ENCODE data around the gene MGAT4C. TPM values are rescaled to one million over a fixed set of nuclear protein-coding genes. Genes with fewer than 3 reads are reported as not detected.
A peak's percentile ranks its signal among the peaks of the same experiment; 100 is the strongest.

Gene MGAT4C
- total RNA-seq, 1 experiment from 2014 or later: not detected

DNA sequence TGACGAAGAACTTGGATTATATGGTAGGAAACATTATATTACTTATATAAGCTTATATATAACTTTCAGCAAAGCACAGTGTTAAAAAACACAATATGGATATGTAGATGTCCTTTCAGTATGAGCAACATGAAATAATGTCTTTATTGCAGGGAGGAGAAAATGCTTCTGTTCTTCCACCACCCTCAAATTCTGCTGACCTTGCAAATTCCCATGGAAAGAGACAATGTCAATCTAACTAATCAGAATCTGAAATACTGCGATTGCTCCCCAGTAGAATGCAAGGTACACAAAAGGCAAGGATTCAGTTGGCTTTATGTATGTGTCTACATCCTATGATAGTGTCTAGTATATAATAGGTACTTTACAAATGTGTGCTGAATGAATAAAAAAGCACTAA, 26.4 kb downstream of the MGAT4C start:
- DNase-seq (ENCODE audit: low spot score): no peak

DNA sequence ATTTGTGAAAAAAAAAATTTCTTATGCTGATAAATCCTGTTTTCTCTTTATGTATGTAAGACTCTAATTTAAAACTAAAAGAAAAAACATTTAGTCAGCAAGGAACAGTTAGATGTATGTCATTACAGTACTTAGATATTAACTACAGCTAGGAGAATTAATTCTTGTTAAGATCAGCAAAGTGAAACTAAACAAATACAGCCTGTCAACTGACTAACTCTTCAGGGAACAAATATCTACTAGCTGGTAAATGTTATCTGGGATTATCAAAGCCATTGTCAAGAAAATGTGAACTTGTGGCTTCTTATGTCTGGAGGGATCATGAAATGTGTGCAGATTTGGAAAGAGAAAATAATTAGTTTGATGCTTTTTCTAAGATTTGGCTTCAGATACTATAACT, 27.5 kb downstream of the MGAT4C start:
- DNase-seq (ENCODE audit: low spot score): no peak

DNA sequence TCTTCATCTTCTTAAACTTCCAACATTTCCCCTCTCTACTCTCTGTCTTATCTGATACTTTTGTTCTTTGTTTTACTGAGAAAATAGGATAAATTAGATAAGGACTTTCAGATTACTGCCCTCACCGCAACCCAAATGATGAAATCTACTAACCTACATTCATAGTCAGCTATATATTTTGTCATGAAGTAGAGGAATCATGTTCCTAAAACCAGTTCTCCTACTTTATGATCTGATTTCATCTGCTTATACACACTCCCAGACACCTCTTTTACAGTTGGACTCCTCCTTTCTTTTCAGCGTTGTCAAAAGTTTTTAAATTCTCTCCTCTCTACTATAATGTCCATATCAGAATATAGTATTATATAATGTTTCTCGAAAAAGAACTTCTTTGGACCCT, 29.7 kb downstream of the MGAT4C start:
- DNase-seq (ENCODE audit: low spot score): no peak

DNA sequence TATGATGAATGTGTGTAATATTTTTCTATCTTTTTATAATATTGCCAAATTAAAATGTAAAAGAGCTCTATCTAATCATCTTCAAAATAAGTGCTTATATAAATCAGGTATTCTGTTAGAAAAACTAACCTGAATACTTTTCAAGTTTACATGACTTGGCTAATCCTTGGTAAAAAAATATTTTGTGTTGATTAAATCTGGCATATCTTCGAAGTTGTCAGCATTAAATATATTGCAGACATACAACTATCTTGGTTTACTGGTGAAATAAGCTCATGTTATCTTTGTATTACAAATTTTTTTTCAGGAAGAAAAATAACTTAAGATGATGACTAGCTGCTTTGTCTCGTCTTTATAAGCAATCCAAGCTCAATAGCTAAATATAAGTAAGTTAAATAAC, 39.6 kb downstream of the MGAT4C start:
- DNase-seq (ENCODE audit: low spot score): no peak

DNA sequence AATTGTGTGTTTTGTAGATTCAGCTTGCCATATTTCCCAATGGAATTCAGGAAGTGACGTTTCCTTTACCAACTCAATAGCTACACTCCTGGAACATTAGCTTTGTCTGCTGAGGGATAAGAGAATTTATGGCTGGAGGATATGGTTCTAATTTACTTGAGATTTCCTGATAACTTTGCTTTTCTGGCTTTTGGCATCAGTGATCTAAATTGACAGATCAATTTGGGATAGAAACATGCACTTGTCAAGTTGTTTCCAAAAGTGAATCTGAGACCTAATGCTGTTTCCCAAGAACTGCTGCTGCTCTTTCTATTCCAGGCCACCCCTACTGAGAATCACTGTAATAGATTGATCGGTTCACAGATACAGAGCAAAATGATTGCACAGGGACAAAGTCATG, 43.2 kb downstream of the MGAT4C start:
- DNase-seq (ENCODE audit: low spot score): no peak

DNA sequence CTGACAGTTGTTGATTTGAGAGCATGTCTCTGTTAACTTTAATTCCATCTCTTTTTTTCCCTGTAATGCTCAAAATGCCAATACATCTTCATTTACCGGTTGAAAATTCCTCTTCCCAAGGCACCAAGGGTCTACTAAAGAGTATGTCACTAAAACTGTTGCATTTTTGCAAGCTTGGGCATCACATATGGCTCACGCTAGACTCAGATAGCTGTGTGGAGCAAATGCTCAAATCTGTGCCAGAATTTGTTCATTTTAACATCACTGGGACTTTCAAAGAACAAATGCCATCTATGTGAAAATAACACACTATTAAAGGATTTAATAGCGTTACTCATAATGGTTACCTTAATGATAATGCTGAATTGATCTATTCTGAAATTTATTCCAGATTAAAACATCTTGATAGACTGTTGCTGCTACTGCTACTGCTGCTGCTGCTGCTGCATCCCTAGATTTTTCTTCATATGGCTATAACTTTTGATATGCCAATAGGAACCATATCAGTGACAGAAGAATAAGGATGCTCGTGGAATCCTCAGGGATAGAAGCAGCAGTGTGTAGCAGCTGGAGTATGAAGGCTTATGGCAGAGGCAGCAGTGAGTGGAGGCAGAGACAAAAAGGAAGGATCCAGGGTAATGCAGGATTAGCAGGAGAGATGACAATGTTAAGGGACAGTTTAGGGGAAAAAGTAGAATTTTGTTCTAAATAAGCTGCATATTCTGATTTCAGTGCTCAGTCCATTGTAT, 57.3 kb downstream of the MGAT4C start:
- no peak for DNase-seq (ENCODE audit: low spot score)

DNA sequence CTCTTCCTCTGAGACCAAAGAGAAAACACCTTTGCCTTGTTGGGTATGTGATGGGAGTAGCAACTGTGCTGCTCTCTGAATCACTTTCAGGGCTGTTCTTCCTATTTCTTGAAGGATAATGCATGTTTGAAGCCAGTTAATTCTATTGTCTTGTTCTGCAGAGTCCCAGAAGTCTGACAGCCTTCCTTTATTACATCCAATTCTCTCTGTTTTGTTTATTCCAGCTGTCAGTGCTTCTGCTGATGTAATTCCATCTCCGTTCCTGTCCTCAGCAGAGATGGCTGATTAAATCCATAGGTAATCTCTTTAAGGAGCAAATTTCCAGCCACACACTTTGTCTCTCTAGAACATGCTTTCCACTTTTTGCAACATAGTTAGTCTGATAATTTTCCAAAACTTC, 59.7 kb downstream of the MGAT4C start:
- DNase-seq (ENCODE audit: low spot score): no peak

DNA sequence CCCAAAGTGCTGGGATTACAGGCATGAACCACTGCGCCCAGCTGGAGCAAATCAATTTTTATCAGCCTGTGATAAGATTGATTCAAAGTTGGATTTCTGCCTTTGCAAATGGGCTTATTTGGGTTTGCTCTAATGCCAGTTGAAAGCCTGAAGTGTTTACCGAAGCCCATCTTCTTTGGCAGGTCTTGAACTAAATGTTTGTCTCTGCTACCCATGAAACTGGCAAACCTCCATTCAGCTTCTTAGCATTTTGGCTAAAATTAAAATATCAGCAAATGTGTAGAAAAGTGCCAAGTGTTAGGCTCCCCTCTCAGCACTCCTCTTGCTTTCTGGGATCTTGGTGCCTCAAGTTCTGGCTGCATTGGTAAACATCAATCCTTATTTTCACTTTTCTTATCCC, 61.5 kb downstream of the MGAT4C start:
- no peak for DNase-seq (ENCODE audit: low spot score)

DNA sequence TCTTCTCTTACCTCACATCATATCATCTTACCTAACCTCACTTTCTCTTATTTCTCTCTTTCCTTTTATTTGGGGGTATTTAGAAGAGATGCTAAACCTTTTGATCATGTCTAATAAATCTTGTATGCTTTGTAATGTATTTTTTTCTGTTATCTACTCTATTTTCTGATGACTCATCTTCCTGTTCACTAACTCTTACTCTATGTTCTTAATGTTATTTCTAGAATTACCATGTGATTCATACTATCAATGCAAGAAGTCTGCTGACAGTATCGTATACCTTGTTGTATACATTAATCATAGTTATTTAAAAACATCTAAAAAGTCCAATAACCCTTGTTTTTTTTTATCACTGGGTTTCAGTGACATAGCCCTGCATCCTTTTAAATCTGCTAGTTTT, 62.3 kb downstream of the MGAT4C start:
- DNase-seq (ENCODE audit: low spot score): peak; percentile 26

DNA sequence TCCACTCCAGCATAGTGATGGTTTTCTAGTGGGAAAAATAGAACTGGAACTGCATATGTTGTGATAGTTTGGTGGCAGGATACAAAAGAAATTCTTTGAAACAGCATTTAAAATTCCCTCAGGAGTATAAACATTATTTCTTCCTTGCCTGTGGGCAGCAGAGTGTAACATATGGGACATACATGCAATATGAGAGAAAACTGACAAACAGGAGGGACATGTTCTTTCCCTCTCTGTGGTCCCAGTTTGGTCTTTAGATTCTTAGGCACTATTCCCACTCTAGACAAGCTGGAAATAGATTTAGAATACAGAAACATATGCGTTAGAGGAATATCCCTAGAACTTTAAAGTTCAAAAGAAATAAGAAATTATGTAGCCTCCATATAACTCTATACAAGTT, 68.0 kb downstream of the MGAT4C start:
- no peak for DNase-seq (ENCODE audit: low spot score)

DNA sequence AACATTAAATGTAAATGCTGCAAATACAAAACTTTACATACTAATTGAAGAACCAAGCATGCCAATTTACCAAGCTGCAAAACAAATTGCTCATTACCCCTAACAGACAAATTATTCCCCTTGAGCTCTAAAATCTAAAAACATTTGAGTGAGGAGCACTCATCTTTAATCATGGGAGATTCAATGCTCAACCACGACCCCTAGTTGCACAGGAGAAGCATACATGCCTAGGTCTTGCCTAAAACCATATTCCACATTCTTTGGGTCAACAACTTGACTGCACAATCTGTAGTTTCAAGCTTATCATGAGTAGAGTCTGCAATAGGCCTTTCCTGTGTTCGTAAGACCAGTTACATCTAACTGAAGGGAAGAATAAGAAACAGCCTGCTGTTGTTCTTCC, 69.7 kb downstream of the MGAT4C start:
- no peak for DNase-seq (ENCODE audit: low spot score)

DNA sequence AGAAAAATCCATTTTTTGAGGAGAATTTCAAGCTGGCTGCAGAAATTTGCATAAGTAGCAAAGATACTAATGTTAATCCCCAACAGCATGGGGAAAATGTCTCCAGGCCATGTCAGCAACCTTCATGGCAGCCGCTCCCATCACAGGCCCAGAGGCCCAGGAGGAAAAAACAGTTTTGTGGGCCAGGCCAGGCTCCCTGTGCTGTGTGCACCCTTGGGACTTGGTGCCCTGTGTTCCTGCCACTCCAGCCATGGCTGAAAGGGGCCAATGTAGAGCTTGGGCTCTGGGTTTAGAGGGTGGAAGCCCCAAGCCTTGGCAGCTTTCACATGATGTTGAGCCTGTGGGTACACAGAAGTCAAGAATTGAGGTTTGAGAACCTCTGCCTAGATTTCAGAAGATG, 76.3 kb downstream of the MGAT4C start:
- no peak for DNase-seq (ENCODE audit: low spot score)

DNA sequence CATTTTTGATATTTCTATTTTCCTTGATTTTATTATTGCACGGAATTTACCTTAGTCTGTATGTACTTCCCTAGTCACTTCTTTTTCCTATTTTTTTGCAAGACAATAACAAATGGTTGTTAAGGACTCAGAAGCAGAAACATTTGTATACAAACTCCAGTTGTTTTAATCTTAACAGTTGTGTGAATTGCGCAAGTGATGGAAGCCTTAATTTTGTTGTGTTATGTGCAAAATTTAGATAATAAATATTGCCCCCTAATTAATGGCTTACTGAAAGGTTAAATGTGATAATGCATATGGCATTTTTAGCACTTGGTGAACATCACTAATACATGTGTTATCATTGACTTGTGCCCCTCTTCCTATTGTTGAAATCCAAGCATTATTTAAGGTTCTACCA, 82.0 kb downstream of the MGAT4C start:
- DNase-seq (ENCODE audit: low spot score): no peak

DNA sequence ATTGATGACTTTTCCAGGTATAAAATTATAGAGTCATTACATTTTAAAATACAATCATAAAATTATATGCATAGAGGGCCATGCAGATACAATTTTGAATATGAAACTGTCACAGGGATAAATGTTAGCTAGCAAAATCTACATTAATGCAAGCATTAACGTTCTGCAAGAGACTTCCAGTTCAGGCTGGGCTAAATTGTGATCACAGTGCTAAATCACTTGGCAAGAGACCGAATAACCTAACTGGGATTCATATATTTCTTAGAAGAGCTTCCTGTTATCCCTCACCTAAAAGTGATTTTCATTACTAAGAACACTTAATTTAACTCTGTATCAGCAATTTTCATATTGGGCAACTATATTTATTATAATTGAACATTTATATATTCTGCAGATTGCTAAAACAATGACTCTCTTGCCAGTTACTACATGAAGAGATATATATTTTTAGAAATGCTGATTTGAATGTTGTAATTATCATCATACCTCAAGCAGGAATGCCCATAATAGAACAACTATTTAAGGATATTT, 83.2 kb downstream of the MGAT4C start:
- DNase-seq (ENCODE audit: low spot score): no peak

DNA sequence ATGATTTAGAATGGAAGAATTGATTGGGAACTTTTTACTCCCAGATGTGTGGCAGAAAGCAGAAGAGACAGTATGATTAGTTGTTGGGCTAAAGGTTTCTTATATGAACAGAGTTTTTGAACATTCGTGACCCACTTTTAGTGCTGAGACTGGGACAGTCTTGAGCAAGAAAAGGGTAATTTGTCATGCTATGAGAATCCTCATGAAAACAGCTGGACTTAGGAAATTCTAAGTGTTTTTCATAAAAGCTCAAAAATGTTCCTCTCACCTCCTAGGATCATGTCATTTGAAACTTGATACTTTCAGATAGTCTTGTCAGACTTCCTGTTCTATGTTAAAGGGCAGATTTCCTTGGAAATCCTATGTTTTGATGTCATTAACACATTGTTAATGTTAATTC, 86.1 kb downstream of the MGAT4C start:
- DNase-seq (ENCODE audit: low spot score): no peak

DNA sequence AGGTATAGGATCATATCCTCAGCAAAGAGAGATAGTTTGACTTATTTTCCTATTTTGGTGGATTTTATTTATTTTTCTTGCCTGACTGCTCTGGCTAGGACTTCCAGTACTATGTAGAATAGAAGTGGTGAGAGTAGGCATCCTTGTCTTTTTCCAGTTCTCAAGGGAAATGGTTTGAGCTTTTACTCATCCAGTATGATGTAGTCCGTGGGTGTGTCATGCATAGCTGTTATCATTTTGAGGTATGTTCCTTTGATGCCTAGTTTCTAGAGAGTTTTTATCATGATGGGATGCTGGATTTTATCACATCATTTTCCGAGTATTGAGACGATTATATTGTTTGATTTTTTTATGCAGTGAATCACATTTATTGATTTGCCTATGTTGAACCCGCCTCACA, 97.2 kb downstream of the MGAT4C start:
- DNase-seq (ENCODE audit: low spot score): peak; percentile 1

DNA sequence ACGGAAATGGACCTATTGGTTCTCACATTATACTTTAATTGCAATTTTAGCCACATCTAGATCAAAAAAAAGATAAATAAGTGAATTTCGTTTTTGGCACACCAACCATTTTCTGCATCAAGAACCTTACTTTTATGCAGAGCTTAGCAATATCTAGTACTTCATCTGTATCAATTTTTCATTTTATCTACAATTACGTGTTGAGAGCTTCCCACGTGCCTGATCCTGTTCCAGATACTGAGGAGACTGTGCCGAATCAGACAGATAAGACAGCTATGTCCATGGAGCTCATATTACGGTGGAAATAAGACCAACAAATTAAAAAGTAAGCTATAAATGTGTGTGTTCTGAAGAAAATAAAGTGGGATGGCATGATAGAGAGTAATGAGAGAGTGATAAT, 101.6 kb downstream of the MGAT4C start:
- DNase-seq (ENCODE audit: low spot score): no peak

DNA sequence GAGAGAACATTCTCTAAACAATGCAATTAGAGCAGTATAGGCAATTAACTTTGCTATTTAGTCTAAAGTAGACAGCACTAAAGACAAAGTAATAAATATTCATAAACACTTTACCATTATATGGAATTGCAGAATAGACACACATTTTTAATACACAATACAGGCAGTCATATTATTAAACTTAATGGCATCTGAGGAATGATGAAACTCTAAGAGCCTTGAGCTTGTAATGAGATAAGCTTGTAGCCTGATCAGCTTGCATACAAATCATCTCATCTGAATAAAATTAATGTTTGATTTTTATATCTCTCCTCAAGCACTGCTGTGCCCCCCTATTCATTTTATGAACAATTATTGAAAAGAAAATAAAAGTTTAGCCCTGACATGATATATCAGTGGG, 107.6 kb downstream of the MGAT4C start:
- no peak for DNase-seq (ENCODE audit: low spot score)

DNA sequence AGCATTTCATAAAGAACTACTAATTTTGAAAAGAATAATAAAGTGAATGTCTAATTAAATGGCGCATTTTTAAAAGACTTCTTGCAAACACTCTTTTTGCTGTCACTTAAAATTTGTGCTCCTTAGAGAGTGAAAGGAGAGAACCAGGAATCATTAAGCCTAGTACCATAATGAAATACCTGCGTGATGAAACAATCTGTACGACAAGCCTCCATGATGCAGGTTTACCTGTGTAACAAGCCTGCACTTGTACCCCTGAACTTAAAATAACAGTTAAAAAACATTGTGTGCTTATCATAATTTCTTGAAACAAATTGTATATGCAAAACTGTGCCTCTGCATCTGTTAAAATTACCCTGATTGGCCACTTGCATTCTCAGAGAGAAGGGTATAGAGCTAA, 108.1 kb downstream of the MGAT4C start:
- DNase-seq (ENCODE audit: low spot score): no peak

DNA sequence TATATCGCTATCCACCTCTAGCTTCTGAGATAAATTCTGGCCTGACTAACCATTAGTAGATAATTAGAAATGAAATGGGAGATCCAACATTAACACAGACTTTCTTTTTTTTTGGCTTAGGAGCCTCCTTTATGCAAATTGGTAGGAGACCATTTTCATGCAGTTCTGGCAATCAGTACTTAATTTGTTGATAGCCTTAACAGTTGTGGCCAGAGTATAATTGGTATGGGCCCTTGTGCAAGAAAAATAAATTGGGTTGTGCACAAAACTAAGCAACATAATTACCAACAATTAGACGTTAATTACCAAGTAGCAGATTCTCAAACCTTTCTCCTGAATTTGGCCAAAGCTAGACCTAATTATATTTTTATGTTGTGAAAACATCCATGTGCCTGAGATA, 111.0 kb downstream of the MGAT4C start:
- no peak for DNase-seq (ENCODE audit: low spot score)

DNA sequence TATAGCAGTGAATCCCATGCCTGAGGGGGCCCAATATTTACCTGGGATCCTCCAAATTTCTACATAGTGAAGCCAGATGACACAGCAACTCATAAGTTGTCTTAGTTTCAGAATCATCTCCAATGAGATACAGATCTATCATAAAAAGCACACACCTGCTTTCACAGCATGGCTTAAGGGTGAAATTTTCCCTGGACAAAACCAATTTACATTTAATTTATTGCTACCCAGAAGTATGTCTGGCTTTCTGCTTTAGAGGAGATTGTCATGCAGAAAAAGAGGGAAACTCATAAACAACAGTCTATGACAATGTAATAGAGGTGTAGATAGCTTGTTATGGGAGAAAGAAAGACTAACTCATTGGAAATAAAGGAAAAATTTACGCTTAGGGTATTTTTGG, 113.0 kb downstream of the MGAT4C start:
- DNase-seq (ENCODE audit: low spot score): no peak

DNA sequence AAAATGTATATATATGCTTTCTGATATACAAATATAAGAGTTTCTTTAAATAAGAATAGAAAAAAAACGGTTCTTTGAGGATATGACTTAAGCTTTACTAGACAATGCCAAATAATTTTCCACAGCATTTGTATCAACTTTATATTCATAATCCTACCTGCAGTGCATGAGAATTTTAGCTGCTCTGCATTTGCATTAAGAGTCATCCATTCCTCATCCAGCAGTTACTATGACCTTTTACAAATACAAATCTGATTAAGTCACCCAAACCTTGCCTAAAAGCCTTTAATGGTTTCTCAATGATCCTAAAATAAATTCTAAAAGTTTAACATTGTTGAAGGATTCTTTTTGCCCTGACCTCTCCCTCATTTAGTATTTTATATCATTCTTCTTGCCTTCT, 116.5 kb downstream of the MGAT4C start:
- no peak for DNase-seq (ENCODE audit: low spot score)

DNA sequence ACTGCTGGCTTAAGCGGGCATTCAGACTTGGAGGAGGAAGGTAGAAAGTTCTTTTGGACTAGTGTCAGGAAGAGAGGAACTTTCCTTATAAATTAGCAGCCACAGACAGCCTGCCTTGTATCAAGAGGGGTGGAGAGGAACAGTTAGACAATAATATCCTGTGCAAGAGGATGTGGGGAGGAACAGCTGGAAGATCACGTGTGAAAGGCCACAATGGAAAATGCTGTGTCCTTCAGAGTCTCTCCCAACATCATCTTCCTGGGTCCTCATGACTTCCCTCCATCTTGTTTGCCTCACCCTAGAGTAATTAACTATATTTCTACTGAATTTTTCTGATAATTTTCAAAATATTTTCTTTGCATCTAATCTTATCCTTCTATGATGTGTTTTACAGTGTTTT, 117.4 kb downstream of the MGAT4C start:
- DNase-seq (ENCODE audit: low spot score): no peak

DNA sequence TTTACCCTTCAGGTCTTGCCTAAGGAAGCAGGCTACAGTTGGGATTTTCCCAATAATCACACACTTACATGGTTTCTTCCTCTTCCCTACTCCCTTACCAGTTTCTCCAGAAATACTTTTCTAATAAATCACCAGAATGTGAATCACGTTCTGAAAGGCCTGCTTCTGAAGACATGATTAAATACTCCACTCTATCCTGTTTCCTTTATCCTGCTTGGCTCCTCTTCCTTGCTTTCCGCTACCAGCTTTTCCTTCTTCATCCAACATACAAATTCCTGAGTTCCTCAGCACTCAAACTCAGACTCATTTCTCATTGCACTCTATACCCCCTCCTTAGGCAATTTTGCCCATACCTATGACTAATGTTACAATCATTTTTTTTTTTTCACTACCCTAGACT, 118.3 kb downstream of the MGAT4C start:
- DNase-seq (ENCODE audit: low spot score): peak; percentile 80

All from A172 (cell line).